ENCODE data around the gene NMUR2.

Gene NMUR2

GRCh38 chr5:152369298-152369697 lies 35.8 kb downstream of the NMUR2 start:
- DNase-seq (ENCODE audit: low spot score): no peak

- DNase-seq (ENCODE audit: low spot score): no peak
Measured at GRCh38 chr5:152367554-152367953, 37.5 kb downstream of the NMUR2 start.

DNA sequence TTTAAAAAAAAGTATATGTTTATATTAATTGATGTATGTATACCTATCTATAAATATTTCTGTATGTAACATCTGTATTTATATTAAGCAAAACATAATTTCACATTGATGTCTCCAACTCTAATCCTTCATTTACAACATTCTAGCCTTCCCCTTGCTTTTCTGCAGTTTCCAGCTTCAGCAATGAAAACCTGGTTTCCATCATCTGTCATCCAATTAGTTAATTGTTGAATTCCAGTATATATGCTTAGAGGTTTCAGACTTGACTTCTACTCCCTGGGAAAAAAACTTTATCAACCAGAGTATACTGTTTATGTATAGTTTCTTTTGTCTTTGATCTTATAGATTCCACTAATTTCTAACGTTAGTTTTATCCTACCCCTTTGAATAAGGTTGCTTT lies 38.4 kb downstream of the NMUR2 start:
- no peak for DNase-seq (ENCODE audit: low spot score)

GRCh38 chr5:152364899-152365298 lies 40.2 kb downstream of the NMUR2 start:
- no peak for DNase-seq (ENCODE audit: low spot score)

GRCh38 chr5:152364172-152364571 lies 40.9 kb downstream of the NMUR2 start:
- no peak for DNase-seq (ENCODE audit: low spot score)

DNA sequence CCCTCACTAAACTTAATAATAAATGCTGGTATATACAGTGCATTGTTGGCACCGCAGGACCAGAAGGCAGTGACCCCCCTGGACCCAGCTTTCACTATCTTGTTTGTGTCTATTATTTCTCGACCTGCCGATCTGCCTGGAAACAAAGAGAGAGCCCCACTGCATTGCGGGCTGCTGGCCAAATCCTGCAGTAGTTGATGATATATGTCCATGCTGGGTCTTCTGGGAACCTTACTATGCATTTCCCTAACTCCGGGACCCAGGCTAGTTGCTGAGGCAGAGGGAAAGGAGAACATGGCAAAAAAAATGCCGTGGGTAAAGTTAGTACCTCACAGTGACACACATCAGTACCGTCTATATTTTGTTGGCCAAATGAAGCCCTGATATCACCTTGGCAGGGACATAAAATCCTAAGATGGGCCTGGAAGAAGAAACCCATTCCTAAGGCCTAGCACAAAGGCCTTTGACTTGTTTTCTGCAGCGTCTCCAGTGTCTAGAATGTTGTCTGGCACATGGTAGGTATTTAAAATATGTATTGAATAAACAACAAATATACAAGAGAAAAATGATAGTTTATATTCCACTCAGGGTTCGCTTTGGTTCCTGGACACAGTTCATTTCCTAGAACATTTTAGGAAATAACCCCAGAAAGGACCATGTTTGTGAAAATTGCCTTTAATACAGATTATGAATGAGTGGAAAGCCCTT lies 46.1 kb downstream of the NMUR2 start:
- DNase-seq (ENCODE audit: low spot score): no peak

DNA sequence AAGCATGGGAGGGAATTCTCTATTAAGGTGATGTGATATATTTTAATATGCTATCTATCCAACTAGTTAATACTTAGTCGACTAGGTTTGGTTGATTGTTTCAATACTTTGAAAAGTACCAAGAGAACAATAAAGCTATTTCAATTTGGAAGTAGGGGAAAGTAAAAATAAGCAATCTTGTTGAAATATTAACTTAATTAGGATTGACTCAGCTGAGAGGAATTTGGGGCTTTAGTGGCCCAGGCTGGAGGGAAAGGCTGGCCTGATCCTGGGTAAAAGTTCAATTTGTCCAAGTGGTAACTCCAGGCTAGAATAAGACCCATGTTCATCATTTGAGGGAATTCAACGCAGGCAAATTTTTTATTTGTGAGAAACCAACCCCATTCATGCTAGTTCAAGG lies 48.6 kb downstream of the NMUR2 start:
- DNase-seq (ENCODE audit: low spot score): no peak

DNA sequence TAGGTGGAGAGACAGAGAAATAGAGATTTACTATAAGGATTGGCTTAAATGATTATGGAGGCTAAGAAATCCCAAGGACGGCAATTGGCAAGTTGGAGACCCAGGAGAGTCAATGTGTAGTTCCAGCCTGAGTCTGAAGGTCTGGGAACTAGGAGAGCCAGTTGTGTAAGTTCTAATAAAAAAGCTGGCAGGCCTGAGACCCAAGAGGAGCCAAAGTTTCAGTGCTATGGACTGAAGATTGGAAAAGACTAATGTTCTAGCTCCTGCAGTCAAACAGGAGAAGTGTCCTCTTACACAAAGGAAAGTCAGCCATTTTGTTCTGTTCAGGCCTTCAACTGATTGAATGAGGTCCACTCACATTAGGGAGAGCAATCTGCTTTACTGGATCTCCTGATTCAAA lies 50.0 kb downstream of the NMUR2 start:
- DNase-seq (ENCODE audit: low spot score): no peak

DNA sequence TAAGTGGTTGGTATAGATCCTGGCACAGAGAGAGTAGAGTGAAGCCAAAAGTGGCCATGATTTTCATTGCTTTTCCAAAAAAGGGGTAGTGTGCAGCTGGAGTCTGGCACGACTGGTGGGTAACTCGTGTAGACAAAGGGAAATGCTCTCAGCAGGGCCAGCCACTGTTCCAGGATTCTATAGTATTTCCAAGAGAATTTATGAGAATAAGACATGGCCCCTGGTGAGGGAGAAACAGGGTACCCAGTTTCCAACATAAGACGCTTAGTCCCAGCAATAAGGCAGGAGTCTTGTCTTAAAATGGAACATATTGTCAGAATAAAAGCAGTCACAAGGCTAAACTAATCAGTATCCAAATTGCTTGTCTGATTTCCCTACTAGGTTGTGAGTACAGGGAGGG lies 52.1 kb downstream of the NMUR2 start:
- DNase-seq (ENCODE audit: low spot score): no peak

- peak; percentile 58 for DNase-seq (ENCODE audit: low spot score)
Measured at GRCh38 chr5:152349683-152350526, 55.2 kb downstream of the NMUR2 start.

Data from ecto neural progenitor cell (in vitro differentiated cells).